Endothelial cell of umbilical vein (primary cell): ENCODE results near the gene HAPLN2. TPM values are rescaled to one million over a fixed set of nuclear protein-coding genes. Genes with fewer than 3 reads are reported as not detected.

Experiments
- BruUV-seq: library from RNA; stranded (reverse); fragments of 400-500 nt; replicated peaks from 2 replicates; lab custom pipeline; 2021; lab: Mats Ljungman, UMichigan
- CTCF ChIA-PET: fragments of 300-600, 350-600 bp; sonication (Branson Sonifier 250); formaldehyde crosslinking; loops from one replicate; lab custom pipeline; 2021; ENCODE audit warnings: antibody characterized with exemption, inconsistent platforms; lab: Charles Lee
- POLR2A ChIA-PET: fragments of 300-600, 350-600 bp; sonication (Branson Sonifier 250); formaldehyde crosslinking; loops from one replicate; lab custom pipeline; 2021; ENCODE audit warnings: antibody characterized with exemption, inconsistent platforms; lab: Charles Lee
- DNase-seq: peaks from one replicate; pipeline ENCODE4 v3.0.0-alpha.2; 2011; ENCODE audit warnings: low read depth, low spot score
- FAIRE-seq: peaks from 2 replicates; lab custom pipeline; 2011; peaks lifted over from hg19 to GRCh38; lab: Jason Lieb, UNC
- H2AFZ ChIP-seq: 2 replicates; pipeline ENCODE4 v1.6.0; 2012; ENCODE audit warnings: low read depth, low read length, control low read depth, inconsistent platforms
- H3K27ac ChIP-seq: 2 replicates; pipeline ENCODE4 v1.5.1; 2011; ENCODE audit warnings: low read depth, mild to moderate bottlenecking, control low read depth, low read length, moderate library complexity; ENCODE audit not compliant: insufficient read depth
- H3K27me3 ChIP-seq, 2 experiments: 2 replicates each; pipeline versions ENCODE4 v1.6.0 to v1.6.1; 2011; ENCODE audit warnings: low read length in 2 of 2, mixed read lengths in 1 of 2; ENCODE audit not compliant: control insufficient read depth in 2 of 2, insufficient read depth in 2 of 2
- H3K36me3 ChIP-seq, 2 experiments: 2 replicates in 1 of 2; 3 replicates in 1 of 2; pipeline ENCODE4 v1.5.1; 2011; ENCODE audit warnings: low read length in 2 of 2, mild to moderate bottlenecking in 1 of 2, moderate library complexity in 1 of 2; ENCODE audit not compliant: control insufficient read depth in 2 of 2, insufficient read depth in 2 of 2; ENCODE audit errors: extremely low read depth in 1 of 2
- H3K4me1 ChIP-seq: 3 replicates; pipeline ENCODE4 v1.5.1; 2011; ENCODE audit warnings: mild to moderate bottlenecking, low read length; ENCODE audit not compliant: control insufficient read depth, insufficient read depth; ENCODE audit errors: extremely low read depth
- H3K4me2 ChIP-seq: 2 replicates; pipeline ENCODE4 v1.6.1; 2011; ENCODE audit warnings: low read length, control low read depth, mixed read lengths; ENCODE audit not compliant: insufficient read depth
- H3K4me3 ChIP-seq, 3 experiments: fragments of 200-600 bp in 1 of 3; sonication (generic), shearing (Covaris generic) in 1 of 3; replicated peaks in 1 of 3; 2 replicates each; pipeline ENCODE4 v1.5.1; 2011 to 2016; ENCODE audit warnings: control low read depth in 3 of 3, low read length in 3 of 3, mild to moderate bottlenecking in 2 of 3, inconsistent platforms in 1 of 3, low read depth in 1 of 3, moderate library complexity in 1 of 3; ENCODE audit not compliant: insufficient read depth in 1 of 3
- H3K79me2 ChIP-seq: 2 replicates; pipeline ENCODE4 v1.6.0; 2012; ENCODE audit warnings: low read length, inconsistent platforms; ENCODE audit not compliant: control insufficient read depth, insufficient read depth
- H3K9ac ChIP-seq: replicated peaks from 2 replicates; pipeline ENCODE3; 2011; ENCODE audit warnings: low read length, control low read depth; ENCODE audit not compliant: insufficient read depth; ENCODE audit errors: extremely low read depth
- H3K9me1 ChIP-seq: replicated peaks from 3 replicates; pipeline ENCODE4 v1.6.0; 2011; ENCODE audit warnings: mild to moderate bottlenecking, low read length; ENCODE audit not compliant: control insufficient read depth, insufficient read depth; ENCODE audit errors: extremely low read depth
- H3K9me3 ChIP-seq: replicated peaks from 2 replicates; pipeline ENCODE4 v1.5.1; 2012; ENCODE audit warnings: low read length, inconsistent platforms; ENCODE audit not compliant: control insufficient read depth, insufficient read depth
- H4K20me1 ChIP-seq: replicated peaks from 2 replicates; pipeline ENCODE3; 2011; ENCODE audit warnings: mild to moderate bottlenecking, low read length; ENCODE audit not compliant: control insufficient read depth, insufficient read depth; ENCODE audit errors: extremely low read depth
- EZH2 ChIP-seq: IDR thresholded peaks from 2 replicates; pipeline ENCODE4 v1.6.1; 2012; ENCODE audit warnings: borderline replicate concordance, low read depth, mild to moderate bottlenecking, moderate library complexity, low read length, inconsistent platforms; ENCODE audit not compliant: severe bottlenecking
- FOS ChIP-seq: IDR thresholded peaks from 2 replicates; pipeline ENCODE4 v1.6.1; 2011; ENCODE audit warnings: mild to moderate bottlenecking, low read length, moderate library complexity, borderline replicate concordance; ENCODE audit not compliant: insufficient read depth
- GATA2 ChIP-seq: IDR thresholded peaks from 2 replicates; pipeline ENCODE4 v1.7.0; 2011; ENCODE audit warnings: low read depth, mild to moderate bottlenecking, moderate library complexity, mixed read lengths, low read length; ENCODE audit not compliant: insufficient read length, insufficient read depth
- JUN ChIP-seq: IDR thresholded peaks from 2 replicates; pipeline ENCODE4 v1.6.1; 2011; ENCODE audit warnings: borderline replicate concordance, low read depth; ENCODE audit not compliant: insufficient read length, insufficient read depth
- MYC ChIP-seq: IDR thresholded peaks from one replicate; pipeline ENCODE4 v1.6.1; 2011; ENCODE audit warnings: mild to moderate bottlenecking, low read depth, low read length
- POLR2A ChIP-seq: IDR thresholded peaks from 2 replicates; pipeline ENCODE4 v1.6.1; 2012; ENCODE audit warnings: low read depth, mild to moderate bottlenecking, control low read depth, low read length
- POLR2AphosphoS5 ChIP-seq: IDR thresholded peaks from 2 replicates; pipeline ENCODE4 v1.6.1; 2012; ENCODE audit warnings: low read depth, mild to moderate bottlenecking, control low read depth, low read length, moderate library complexity; ENCODE audit not compliant: insufficient read depth
- dilution Hi-C: fragments of 300-500 bp; cut with MboI; formaldehyde crosslinking; loops from one replicate; pipeline ENCODE4 v1.15.0; 2019; ENCODE audit warnings: low sequenced_read_pairs; ENCODE audit not compliant: extremely low pct_ligation_motif_present
- intact Hi-C: fragments of 100-400 bp; cut with micrococcal nuclease; formaldehyde crosslinking; loops from one replicate; pipeline ENCODE4 v1.10.0; 2022
- polyA plus RNA-seq, 4 experiments: library from polyadenylated mRNA; depleted of rRNA in 3 of 4; stranded (reverse) in 3 of 4; unstranded in 1 of 4; fragments of >200 nt; gene quantifications; 2 replicates each; pipeline versions ENCODE4 v1.2.1 to v1.2.3, GENCODE V29; 2011 to 2012; ENCODE audit warnings: missing spikeins in 1 of 4
- total RNA-seq: library from RNA; stranded (reverse); gene quantifications from 2 replicates; pipeline ENCODE4 v1.2.3, GENCODE V29; 2021
- TF ChIP-seq, protein P1 (sequence below), 2 donors: IDR thresholded peaks; 1 replicate in 1 of 2; 2 replicates in 1 of 2; pipeline ENCODE4 v1.5.1; 2011; ENCODE audit warnings: low read length in 2 of 2, mild to moderate bottlenecking in 2 of 2, moderate library complexity in 2 of 2, control low read depth in 1 of 2, inconsistent platforms in 1 of 2, low read depth in 1 of 2; ENCODE audit not compliant: insufficient read depth in 1 of 2; ENCODE audit errors: extremely low read depth in 1 of 2
- TF ChIP-seq, protein P2 (sequence below): IDR thresholded peaks from 2 replicates; pipeline ENCODE4 v1.6.1; 2011; ENCODE audit not compliant: insufficient read depth, insufficient read length

Gene HAPLN2
- total and polyA plus RNA-seq, 2 donors (not counting 3 experiments of a cell fraction or from before 2014, with no cell fraction given): not detected

DNA sequence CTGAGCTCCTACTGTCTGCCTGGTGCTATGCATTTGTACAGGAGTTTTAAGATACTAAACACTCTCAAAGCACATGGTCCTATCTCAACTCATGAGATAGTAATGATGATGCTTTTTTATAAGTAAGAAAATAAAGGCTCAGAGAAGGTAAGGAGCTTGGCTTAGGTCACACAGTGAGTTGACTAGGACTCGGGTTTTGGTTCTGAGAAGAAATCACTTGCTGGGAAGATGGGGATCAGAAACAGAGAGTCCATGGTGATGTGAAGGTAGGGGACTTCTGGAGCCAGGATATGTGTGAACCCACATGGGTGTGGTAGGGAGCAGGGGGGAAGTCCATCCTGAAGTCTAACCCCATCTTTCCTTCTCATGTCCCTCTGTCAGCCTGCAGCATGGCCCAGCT, 26.5 kb downstream of the HAPLN2 start:
- Histone ChIP-seq H3K79me2 (no peaks in the 10 kb centered on the region), H3K4me3 (no peak overlapping the region), H3K4me1 (no peaks in the 10 kb centered on the region), H3K9me3 (no peaks in the 10 kb centered on the region), H2AFZ (no peak overlapping the region), H3K4me2 (no peak overlapping the region), H3K9ac (no peak overlapping the region), H4K20me1 (no peaks in the 10 kb centered on the region), H3K36me3 (no peaks in the 10 kb centered on the region), H3K27me3 (peaks cover 66 to 69% of the 10 kb centered on the region in 2 experiments), H3K27ac (no peak overlapping the region), H3K9me1 (no peaks in the 10 kb centered on the region)
- DNase-seq: no peak
- POLR2A ChIA-PET: interaction anchor here (0.5 kb wide), 1 partner anchor 40 kb away, joined by 4 read pairs; no protein-coding TSS in a partner anchor
- CTCF ChIA-PET: interaction anchor here (0.9 to 1.5 kb wide), 5 partner anchors 9 to 60 kb away, joined by 3 to 7 read pairs (median 3); no protein-coding TSS in a partner anchor
- no TSS peak for BruUV-seq
- FAIRE-seq: no peak
- intact Hi-C loops (no loop called here), dilution Hi-C loops (no loop called here)
- TF ChIP-seq MYC: no peak
- TF ChIP-seq POLR2A: no peak
- no peak for TF ChIP-seq GATA2
- TF ChIP-seq EZH2: no peak
- TF ChIP-seq FOS: no peak
- TF ChIP-seq, protein P1, sequence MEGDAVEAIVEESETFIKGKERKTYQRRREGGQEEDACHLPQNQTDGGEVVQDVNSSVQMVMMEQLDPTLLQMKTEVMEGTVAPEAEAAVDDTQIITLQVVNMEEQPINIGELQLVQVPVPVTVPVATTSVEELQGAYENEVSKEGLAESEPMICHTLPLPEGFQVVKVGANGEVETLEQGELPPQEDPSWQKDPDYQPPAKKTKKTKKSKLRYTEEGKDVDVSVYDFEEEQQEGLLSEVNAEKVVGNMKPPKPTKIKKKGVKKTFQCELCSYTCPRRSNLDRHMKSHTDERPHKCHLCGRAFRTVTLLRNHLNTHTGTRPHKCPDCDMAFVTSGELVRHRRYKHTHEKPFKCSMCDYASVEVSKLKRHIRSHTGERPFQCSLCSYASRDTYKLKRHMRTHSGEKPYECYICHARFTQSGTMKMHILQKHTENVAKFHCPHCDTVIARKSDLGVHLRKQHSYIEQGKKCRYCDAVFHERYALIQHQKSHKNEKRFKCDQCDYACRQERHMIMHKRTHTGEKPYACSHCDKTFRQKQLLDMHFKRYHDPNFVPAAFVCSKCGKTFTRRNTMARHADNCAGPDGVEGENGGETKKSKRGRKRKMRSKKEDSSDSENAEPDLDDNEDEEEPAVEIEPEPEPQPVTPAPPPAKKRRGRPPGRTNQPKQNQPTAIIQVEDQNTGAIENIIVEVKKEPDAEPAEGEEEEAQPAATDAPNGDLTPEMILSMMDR (IDR thresholded peaks at IDR 0.05; ENCODE audit: extremely low read depth in 1 of 2, insufficient read depth in 1 of 2, low read depth in 1 of 2, low read length in 2 of 2): no peak
- TF ChIP-seq, protein P2, sequence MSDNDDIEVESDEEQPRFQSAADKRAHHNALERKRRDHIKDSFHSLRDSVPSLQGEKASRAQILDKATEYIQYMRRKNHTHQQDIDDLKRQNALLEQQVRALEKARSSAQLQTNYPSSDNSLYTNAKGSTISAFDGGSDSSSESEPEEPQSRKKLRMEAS: no peak
- TF ChIP-seq JUN: no peak
- TF ChIP-seq POLR2AphosphoS5: no peak
